Measurements from ENCODE around the gene JMJD1C.

JMJD1C gene

DNA sequence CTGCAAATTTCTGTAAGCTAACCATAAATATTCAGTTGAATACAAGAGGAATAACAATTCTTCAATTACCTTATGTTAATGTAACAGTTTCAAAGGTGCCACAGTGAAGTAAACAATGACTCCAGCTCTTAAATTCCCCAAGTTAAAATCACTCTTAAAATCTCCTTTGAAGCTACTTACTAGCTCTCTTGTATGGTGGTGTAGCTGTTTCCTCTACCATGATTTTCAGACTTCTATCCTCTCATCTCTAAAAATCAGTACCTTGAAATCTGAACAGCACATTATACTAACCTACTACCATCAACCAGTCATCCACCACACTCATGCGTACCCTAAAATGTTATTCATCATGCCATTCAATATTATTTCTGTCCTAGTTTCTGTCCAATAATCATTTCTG lies 29.6 kb downstream of the JMJD1C start:
- DNase-seq (ENCODE audit: low read depth) = no peak

GRCh38 chr10:63434866-63435854 lies 30.6 kb downstream of the JMJD1C start:
- no peak for DNase-seq (ENCODE audit: low read depth)

DNA sequence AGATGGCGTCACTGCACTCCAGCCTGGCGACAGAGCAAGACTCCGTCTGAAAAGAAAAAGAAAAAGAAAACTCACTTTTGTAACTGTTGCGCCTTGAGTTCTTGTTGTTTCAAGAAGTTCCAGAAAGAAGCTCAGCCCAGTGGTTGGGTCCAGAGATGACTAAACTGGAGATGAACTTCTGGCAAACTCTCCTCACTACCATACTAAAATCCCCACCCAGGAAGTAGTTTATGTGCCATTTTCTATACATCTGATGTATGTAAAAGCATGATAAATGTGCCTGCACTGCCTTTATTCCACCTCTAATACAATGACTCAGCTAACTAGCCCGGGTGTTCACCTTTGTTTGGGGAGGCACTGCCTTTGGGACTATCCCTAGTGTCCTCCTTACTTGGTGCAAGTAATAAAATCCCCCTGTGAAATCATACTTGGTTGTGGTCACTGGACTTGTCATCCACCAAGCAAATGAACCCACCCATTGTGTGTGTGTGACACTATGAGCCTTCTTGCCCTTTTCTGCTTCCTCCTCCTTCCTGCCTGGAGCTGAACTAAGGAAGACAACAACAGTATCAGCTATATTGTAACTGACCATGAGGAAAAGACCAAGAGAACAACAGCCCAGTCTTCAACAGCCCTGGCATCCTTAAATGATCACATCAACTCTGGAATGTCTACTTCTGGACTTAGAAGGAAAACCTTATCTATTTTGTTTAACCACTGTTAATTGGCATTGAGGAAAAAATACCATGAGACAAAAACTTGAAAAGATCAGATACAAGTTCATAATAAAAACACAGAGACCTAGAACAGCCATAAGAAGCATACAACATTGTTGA lies 33.6 kb downstream of the JMJD1C start:
- DNase-seq (ENCODE audit: low read depth) = no peak

DNA sequence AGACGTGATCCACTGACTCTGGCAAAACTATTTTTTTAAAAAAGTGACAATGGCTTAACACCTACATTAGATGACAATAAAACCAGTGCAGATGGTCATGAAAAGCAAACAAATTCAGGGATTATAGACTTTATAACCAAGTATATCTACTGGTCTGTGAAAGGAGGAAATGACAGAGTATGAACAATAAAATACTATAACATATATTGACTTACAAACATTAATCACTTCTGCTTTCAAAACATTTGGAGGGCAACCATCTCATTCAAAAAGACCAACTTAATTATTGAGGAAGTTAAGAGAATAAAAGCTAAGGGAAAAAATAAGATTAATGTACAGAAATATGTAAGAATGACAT lies 34.8 kb downstream of the JMJD1C start:
- no peak for DNase-seq (ENCODE audit: low read depth)

- no peak for DNase-seq (ENCODE audit: low read depth)
Observed at GRCh38 chr10:63430091-63430998, 35.4 kb downstream of the JMJD1C start.

DNA sequence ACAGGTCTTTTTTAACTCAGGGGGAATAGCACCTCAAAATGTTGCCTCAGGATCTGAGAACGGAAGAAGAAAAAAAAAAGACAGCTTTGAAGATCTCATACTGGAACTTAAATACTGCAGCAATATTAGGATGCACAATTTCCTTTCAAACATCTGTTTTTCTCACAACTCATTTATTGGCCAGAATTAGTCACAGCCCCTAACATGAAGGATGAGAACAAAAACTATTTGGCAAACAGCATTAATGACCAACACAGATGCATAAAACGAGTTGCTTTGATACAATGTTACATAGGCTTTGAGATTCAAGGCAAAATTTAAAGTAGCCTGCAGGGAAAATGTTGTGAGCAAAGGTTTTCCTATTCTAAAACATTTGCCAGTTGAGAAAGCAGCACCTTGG lies 36.5 kb downstream of the JMJD1C start:
- no peak for DNase-seq (ENCODE audit: low read depth)

DNA sequence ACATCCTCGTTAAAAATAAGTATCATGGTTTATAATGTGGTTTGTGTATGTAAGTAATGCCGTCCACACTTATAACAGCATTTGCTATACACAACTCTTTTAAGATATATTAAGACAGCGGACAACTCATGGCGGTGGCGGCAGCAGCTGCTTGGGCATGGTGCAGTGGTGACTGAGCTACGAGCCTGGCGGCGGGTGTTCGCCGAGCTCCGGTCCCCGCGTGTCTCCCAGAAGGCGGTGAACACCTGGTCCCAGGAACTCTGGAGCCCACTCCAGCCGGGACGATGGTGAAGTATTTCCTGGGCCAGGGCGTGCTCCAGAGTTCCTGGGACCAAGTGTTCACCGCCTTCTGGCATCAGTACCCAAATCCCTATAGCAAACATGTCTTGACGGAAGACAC lies 38.8 kb downstream of the JMJD1C start:
- DNase-seq (ENCODE audit: low read depth) = no peak

DNA sequence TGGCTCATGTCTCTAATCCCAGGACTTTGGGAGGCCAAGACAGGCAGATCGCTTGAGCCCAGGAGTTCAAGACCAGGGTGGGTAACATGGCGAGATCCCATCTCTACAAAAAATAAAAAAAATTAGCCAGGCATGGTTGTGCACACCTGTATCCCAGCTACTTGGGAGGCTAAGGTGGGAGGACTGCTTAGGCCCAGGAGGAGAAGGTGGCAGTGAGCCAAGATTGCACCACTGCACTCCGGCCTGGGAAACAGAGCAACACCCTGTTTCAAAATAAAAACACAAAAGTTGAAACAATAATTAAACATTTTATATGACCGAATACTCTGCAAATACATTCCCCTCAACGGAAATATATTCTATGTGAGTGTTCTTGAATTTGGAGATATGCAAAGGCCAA lies 40.3 kb downstream of the JMJD1C start:
- DNase-seq (ENCODE audit: low read depth) = no peak

GRCh38 chr10:63424576-63424975 lies 41.2 kb downstream of the JMJD1C start:
- no peak for DNase-seq (ENCODE audit: low read depth)

DNA sequence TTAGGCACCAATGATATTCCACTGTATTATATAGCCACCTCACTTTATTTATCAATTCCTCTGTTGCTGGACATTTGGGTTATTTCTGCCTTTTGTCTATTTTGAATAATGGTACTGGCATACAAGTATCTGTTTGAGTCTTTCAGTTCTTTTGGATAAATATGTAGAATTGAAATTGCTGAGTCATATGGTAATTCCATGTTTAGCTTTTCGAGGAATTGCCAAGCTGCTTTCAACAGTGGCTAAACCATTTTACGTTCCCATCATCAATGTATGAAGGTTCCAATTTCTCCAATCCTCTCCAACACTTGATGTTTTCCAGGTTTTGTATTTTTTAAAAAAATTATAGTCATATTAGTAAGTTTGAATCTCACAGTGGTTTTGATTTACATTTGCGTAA lies 42.3 kb downstream of the JMJD1C start:
- no peak for DNase-seq (ENCODE audit: low read depth)

GRCh38 chr10:63421591-63421990 lies 44.2 kb downstream of the JMJD1C start:
- no peak for DNase-seq (ENCODE audit: low read depth)

DNA sequence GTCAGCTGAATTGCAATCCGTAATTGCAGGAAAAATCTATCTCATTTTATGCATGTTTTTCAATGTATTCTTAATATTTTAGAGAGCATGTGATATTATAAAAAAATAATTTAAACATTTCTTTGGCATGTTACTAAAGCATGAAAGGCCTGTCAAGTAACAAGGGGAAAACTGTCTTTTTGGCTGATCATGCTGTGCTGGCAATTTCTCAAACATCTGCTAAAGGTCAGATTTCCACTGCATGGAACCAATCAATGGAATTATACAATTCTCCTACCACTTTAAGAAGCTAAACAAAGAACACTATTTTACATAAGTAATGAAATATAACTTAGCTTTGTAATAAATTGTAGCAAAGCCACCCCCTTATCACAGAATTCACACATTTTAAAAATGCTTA lies 49.4 kb downstream of the JMJD1C start:
- DNase-seq (ENCODE audit: low read depth) = no peak

GRCh38 chr10:63415640-63416244 lies 50.0 kb downstream of the JMJD1C start:
- no peak for DNase-seq (ENCODE audit: low read depth)

DNA sequence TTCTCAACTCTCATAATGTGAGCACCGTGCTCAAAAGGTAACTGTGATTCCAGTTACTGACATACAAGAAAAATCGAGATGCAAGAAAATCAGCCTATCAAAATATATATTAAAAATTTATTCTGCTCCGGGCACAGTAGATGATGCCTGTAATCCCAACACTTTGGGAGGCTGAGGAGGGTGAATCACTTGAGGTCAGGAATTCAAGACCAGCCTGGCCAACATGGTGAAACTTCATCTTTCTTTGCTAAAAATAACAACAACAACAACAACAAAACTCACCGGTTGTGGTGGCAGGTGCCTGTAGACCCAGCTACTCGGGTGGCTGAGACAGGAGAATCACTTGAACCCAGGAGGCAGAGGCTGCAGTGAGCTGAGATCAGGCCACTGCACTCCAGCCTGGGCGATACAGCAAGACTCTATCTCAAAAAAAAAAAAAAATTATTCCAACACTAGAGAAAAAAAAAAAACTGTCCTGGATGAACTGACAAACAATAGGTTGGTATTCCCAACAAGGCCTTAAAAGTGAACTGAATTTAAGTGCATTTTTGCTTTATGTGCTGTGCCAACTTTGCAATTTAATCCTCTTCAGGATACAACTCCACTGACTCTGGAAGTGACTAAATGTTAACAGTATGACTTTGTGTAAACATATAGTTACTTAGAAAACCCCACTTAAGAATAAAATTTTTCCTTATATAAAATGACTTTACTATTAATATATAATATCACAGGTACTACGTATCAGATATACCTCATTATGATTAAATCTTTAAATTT lies 51.1 kb downstream of the JMJD1C start:
- no peak for DNase-seq (ENCODE audit: low read depth)

- DNase-seq (ENCODE audit: low read depth) = no peak
Observed at GRCh38 chr10:63413429-63413828, 52.3 kb downstream of the JMJD1C start.

DNA sequence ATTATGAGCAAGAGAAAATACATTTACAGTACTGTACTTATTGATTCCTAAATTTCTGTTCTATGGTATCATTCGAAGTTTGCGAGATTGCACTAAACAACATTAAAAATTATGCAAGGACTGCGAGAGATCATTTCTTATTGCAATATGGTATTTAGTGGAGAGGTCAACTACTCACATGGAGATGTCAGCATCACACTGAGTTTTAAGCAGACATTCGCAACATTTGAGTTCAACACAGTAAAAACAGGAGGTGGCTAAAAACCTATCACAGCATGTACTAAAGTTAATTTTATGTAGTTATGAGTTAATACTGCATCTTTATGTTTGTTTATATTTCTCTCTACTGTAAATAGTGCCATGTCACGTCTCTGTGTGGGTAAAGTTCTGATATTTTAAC lies 53.5 kb downstream of the JMJD1C start:
- DNase-seq (ENCODE audit: low read depth) = no peak

DNA sequence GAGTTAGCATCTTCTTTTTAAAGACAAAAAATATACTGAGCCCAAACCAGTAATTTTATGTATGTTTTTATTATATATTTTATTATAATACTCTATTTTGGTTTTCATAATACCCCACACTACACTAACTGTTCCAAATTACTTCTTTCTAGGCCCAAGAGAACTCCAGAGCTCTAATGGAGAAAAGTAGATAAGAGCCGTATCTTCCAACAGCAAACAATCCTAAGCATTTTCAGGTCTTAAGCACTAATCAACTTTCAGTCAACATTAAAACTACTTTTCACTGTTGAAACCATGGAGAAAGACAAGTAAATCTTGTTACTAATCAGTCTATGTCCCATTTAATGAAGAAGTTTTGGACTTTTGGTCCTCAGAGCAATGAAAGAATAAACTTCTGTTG lies 55.1 kb downstream of the JMJD1C start:
- no peak for DNase-seq (ENCODE audit: low read depth)

DNA sequence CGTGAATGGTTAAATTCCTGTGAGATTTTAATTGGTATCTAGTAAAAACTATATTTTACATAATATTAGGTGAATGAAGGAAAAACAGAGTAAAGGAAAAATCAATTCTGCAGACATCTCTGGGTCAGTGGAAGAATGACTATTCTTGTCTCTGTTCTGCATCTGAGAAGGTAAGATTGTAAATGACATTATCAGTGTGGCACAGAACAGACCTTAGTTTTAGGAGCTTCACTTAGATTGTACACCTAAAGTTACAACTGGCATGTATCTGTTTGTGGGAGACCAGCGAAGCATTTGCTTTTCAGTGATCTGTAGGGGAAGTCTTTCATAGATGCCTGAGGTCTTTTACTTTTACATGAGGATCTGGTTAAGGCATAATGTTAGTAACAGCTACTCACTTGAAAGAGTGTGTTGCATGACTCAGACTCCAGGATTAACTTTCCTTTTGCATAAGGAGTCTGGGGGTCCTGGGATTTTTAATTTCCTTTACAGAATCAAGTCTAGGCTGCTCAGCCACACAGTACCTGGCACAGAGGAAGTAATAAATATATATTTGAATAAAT lies 56.2 kb downstream of the JMJD1C start:
- DNase-seq (ENCODE audit: low read depth) = no peak

- DNase-seq (ENCODE audit: low read depth) = no peak
Observed at GRCh38 chr10:63407136-63407662, 58.6 kb downstream of the JMJD1C start.

- DNase-seq (ENCODE audit: low read depth) = no peak
Observed at GRCh38 chr10:63396133-63396761, 69.5 kb downstream of the JMJD1C start.
